NCI-H1436 treated with DMSO at 0.1 percent for 48 hours (cell line): Measurements from ENCODE around the gene SAMD1.
"Not testable (repeated sequence)": the region's sequence is repeated elsewhere in the genome, so short reads cannot be mapped to it uniquely, and the experiment has no call there.

Experiments
- DNase-seq: peaks from one replicate; lab custom pipeline; 2025; lab: John Stamatoyannopoulos, UW

Gene SAMD1

DNA sequence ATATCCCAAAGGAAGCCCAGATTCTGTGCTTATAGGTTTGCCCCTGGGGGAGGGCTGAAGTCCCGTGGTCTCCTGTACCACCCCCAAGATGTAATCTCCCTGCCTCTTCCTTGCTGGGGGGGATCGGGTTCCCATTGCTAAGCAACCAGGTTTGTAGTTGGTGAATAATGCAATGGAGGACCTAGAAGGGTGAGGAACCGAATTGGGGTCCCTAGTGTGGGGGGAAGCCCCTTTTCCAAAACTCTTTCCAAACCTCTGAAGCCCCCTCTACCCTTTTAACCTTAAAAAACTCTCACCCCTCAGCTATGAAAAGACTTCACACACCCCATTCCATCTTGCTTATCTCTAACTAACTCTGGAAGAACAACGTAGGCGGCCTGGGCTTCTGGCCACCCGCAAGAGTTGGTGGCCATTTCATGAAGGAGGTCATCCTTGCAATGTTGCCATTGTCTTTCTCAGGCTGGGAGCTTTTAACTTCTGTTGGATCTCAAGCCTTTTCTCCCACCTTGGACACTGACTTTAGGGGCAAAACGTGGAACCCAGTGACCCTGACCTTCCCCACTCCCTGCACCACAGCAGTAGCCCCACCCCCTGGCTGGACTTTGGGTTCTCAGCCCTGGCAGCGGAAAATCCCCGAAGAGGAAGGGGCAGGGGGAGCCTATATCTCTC, 29.3 kb downstream of the SAMD1 start:
- DNase-seq, result no peak

GRCh38 chr19:14059652-14060155, 30.8 kb downstream of the SAMD1 start:
- DNase-seq, result no peak

- DNase-seq, result no peak
Measured at GRCh38 chr19:14059093-14059480, 31.5 kb downstream of the SAMD1 start.

DNA sequence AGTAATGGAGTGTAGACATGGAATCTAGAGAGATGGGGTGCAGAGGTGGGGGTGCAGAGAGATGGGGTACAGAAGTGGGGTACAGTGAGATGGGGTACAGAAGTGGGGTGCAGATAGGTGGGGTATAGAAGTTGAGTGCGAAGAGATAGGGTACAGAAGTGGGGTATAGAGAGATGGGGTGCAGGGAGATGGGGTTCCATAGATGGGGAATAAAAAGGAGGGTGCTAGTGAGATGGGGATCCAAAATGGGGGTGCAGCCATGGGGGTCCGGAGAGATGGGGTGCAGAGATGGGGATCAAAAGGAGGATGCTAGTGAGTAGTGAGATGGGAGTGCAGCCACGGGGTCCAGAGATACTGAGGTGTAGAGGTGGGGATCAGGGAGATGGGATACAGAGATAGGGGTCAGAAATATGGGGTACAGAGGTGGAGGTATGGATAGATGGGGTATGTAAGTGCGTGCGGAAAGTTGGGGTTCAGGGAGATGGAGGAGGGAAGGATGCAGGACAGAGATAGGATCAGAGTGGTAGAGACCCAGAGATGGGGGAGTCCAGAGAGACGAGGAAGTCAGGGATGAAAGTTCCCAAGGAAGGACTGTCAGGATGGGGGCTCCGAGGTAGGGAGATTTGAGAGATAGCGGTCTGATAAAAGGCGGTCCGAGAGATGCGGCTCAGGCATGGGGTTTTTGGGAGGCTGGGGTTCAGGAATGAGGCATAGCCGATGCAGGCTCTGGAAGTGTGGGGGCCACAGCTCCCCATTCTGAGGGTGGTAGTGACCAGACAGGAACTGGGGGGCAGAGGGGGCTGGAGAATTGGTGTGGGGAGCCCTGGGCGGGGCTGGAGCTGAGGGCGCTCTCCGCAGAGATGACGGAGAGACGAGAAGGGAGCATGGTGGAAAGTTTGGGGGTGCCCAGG, 32.1 kb downstream of the SAMD1 start:
- no peak for DNase-seq

- no peak for DNase-seq
Measured at GRCh38 chr19:14056741-14057356, 33.7 kb downstream of the SAMD1 start.

- DNase-seq, result no peak
Measured at GRCh38 chr19:14056069-14056666, 34.4 kb downstream of the SAMD1 start.

- DNase-seq, result no peak
Measured at GRCh38 chr19:14055396-14055795, 35.2 kb downstream of the SAMD1 start.

DNA sequence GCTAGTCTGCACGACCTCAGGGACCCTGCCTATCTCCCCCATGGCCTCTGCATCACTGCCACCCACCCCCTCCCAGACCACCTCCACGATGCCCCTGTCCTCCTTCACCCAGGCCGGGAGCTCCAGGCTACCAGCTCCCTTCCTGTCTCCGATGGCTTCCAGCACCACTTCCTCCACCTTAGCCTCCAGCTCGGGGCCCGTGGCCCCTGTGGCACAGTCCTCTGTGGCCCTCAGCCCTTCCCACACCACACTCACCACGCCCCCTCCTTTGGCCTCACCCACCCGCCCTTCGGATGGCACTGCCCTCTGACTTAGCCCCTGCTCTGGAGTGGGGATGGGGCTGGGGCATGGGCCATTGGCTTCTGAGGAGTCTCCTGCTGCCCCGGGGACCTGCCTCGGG, 35.8 kb downstream of the SAMD1 start:
- no peak for DNase-seq

DNA sequence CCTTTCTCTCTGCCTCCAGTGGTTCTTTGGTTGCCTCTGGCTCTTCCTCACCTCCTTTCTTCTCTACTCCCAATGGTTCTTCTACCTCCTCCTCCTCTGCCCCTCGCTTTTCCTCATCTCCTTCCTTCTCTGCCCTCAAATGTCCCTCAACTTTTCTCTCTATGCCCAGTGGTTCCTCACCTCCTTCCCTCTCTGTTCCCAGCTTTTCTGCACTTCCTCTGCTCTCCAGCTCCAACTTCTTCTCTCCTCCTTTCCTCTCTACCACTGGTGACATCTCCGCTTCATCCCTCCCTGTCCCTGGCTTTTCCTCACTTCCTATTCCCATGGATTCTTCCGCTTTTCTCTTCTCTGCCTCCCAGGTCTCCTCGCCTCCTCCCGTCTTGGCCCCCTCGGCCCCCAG, 36.5 kb downstream of the SAMD1 start:
- DNase-seq, result no peak

- DNase-seq, result no peak
Measured at GRCh38 chr19:14053500-14053899, 37.1 kb downstream of the SAMD1 start.

GRCh38 chr19:14053032-14053431, 37.5 kb downstream of the SAMD1 start:
- DNase-seq, result no peak

GRCh38 chr19:14052470-14052869, 38.1 kb downstream of the SAMD1 start:
- DNase-seq, result no peak

DNA sequence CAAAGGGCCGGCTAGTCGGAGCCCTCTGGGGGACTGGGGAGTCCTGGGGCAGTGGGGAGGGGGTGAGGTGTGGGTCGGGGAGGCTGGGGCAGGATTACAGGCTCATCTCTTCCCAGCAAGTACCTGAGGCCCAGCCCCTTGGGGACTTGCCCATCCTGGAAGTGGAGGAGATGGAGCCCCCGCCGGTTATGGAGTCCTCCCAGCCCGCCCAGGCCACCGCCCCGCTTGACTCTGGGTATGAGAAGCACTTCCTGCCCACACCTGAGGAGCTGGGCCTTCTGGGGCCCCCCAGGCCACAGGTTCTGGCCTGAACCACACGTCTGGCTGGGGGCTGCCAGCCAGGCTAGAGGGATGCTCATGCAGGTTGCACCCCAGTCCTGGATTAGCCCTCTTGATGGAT, 38.6 kb downstream of the SAMD1 start:
- no peak for DNase-seq

DNA sequence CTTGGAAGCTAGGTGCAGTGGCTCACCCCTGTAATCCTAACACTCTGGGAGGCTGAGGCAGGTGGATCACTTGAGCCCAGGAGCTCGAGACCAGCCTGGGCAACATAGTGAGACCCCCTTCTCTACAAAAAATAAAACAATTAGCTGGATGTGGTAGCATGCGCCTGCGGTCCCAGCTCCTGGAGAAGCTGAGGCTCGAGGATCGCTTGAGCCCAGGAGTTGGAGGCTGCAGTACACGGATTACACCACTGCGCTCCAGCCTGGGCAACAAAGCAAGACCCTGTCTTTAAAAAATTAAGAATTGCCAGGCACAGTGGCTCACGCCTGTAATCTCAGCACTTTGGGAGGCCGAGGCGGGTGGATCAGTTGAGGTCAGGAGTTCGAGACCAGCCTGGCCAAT, 39.6 kb downstream of the SAMD1 start:
- not testable (repeated sequence) for DNase-seq

DNA sequence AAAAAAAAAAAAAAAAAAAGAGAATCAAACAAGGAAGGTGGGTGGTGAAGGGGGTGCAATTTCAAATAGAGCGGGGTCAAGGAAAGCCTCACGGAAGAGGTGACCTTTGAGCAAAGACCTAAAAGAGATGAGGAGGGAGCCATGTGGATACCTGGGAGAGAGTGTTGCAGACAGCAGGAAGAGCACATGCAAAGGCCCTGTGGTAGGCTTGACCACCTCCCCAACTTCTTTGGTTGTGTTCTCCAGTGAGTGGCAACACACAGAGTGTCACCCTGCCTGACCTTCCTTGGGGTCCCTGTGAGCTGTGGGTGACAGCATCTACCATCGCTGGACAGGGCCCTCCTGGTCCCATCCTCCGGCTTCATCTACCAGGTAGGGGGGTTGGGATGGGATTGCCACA, 40.0 kb downstream of the SAMD1 start:
- DNase-seq, result no peak

DNA sequence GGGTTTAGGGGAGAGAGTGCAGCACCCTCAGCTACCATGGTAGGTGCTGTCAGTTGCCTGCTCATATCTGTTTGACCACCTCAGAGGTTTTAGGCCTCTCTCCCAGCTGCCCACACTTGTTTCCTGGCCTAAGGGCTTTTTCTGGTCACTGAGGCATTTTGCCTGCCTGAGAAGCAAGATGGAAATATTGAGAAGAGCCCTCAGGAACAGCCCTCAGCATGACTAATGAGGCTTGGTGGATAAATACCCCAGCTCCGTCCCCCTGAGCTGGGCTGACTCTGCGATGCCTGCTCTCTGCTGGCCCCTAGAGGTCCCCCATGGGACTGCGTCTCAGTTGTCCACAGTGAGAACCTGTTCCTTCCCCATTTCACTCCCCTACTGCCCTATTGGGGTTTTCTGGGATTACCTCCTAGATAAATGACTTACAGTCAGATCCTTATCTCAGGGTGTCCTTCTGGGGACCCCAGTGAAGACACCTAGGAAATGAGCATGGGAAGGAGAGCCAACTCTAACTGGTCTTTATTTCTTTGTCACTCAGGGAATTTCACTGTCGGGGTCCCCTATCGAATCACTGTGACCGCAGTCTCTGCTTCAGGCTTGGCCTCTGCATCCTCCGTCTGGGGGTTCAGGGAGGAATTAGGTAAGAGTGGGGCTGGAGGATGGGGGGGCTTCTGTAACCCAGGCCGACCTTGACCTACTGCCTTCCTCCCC, 42.0 kb downstream of the SAMD1 start:
- no peak for DNase-seq

- DNase-seq, result not testable (repeated sequence)
Measured at GRCh38 chr19:14047866-14048265, 42.7 kb downstream of the SAMD1 start.

- DNase-seq, result not testable (repeated sequence)
Measured at GRCh38 chr19:14042659-14043608, 47.6 kb downstream of the SAMD1 start.

- no peak for DNase-seq
Measured at GRCh38 chr19:14039181-14039580, 51.4 kb downstream of the SAMD1 start.
